Mesodermal cell (in vitro differentiated cells): Measurements from ENCODE around the gene KRT35.

ENCODE experiments used
- H3K27ac ChIP-seq: 2 replicates; pipeline ENCODE4 v1.7.0; 2013; ENCODE audit warnings: mild to moderate bottlenecking, low read depth, low read length, moderate library complexity; ENCODE audit not compliant: severe bottlenecking
- H3K36me3 ChIP-seq: 2 replicates; pipeline ENCODE4 v1.7.1; 2013; ENCODE audit warnings: mild to moderate bottlenecking, low read length, moderate library complexity; ENCODE audit not compliant: control insufficient read depth, insufficient read depth
- H3K4me1 ChIP-seq: one replicate; pipeline ENCODE4 v1.7.1; 2013; ENCODE audit warnings: mild to moderate bottlenecking, low read length; ENCODE audit not compliant: insufficient read depth, control insufficient read depth, poor library complexity, severe bottlenecking
- H3K4me3 ChIP-seq: 2 replicates; pipeline ENCODE4 v1.7.0; 2013; ENCODE audit warnings: low read length, control low read depth, mild to moderate bottlenecking; ENCODE audit not compliant: insufficient read depth, poor library complexity, severe bottlenecking; ENCODE audit errors: extremely low read depth
- H3K9me3 ChIP-seq: 2 replicates; pipeline ENCODE4 v1.7.1; 2013; ENCODE audit warnings: mild to moderate bottlenecking, low read length, moderate library complexity; ENCODE audit not compliant: control insufficient read depth
- WGBS, 2 experiments: methylation state at CpG; one replicate each; pipeline ENCODE4 v1.1.5; 2013; ENCODE audit warnings: missing lambda C conversion rate in 2 of 2; ENCODE audit not compliant: insufficient coverage in 2 of 2; 5-methylcytosine and 5-hydroxymethylcytosine counted together

KRT35 gene

DNA sequence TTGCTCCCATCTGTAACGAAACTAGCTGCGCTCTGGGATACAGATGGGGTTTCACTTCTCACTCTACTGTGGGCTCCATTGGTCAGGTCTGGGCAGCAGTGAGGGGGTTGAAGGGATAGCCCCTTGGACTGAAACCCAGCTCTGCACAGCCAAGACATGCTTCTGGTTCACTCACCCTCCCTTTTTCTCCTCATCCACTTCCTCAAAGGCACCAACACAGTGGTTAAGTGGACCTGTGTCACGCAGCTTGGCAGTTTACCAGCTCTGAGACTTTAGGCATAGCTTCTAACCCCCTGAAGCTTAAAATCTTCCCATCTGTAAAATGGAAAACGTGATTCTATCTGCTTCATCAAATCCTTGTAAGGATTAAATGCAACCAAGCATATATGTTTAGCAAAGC is 28.7 kb downstream of the KRT35 start:
- 75 to 100% methylated on average over 1 of the region's 4 CpGs for WGBS, 2 experiments
- no peak overlapping the region for H3K4me3 ChIP-seq

DNA sequence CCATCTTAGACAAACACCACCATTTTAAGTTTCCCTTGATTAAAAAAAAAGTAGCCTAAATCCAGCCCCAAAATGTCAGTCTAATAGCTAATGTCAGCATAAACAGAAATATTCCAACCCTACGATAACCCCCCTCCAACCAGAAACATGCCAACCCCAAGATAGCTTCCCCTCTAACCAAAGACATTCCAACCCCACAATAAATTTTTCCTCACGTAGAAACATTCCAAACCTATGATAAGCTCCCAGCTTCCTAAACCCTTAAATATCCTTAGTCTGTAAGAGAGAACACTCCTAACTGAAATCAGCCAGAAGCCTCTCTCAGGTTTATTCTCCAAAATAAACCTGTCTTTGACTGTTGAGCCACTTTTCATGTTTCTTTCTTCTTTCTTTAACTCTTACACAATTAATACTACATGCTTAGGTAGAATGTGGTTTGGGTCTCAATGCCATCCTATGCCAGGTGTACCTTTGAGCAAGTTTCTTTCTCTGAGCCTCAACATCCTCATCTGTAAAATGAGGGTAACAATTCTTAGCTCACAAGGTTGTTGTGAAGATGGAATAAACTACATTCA is 29.7 kb downstream of the KRT35 start:
- H3K4me1 ChIP-seq = no peaks in the 10 kb centered on the region
- no peaks in the 10 kb centered on the region for H3K36me3 ChIP-seq
- no peak overlapping the region for H3K27ac ChIP-seq
- WGBS, 2 experiments = 82 to 83% methylated on average over 1 to 2 of the region's 2 CpGs
- no peak overlapping the region for H3K4me3 ChIP-seq
- H3K9me3 ChIP-seq = peaks cover 4% of the 10 kb centered on the region

More for the DNA sequence above, 28.7 kb downstream of the KRT35 start:
- Histone ChIP-seq H3K36me3 (no peaks in the 10 kb centered on the region), H3K4me1 (no peaks in the 10 kb centered on the region), H3K9me3 (peaks cover 4% of the 10 kb centered on the region), H3K27ac (no peak overlapping the region)

DNA sequence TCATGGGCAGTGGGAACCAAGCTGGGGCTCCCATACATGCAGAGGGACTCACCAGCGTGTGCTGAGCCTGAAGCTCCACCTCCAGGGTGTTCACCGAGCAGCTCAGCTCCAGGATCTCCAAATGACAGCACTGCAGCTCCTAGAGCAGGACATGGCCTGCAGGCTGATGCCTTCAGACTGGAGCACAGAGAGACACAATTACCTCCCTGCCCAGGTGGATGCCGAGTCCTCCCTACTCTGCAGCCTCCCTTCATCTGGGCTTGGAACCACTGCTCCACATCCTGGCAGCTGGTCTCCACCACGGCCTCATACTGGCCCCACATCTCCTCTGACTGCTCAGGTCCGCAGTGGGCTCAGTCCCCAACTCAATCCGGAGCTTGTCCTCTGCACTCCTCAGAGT is 31.9 kb downstream of the KRT35 start:
- Histone ChIP-seq H3K9me3 (peaks cover 4% of the 10 kb centered on the region), H3K27ac (no peak overlapping the region), H3K4me1 (no peaks in the 10 kb centered on the region), H3K4me3 (no peak overlapping the region), H3K36me3 (no peaks in the 10 kb centered on the region)
- 93 to 94% methylated on average over 5 to 6 of the region's 6 CpGs for WGBS, 2 experiments

DNA sequence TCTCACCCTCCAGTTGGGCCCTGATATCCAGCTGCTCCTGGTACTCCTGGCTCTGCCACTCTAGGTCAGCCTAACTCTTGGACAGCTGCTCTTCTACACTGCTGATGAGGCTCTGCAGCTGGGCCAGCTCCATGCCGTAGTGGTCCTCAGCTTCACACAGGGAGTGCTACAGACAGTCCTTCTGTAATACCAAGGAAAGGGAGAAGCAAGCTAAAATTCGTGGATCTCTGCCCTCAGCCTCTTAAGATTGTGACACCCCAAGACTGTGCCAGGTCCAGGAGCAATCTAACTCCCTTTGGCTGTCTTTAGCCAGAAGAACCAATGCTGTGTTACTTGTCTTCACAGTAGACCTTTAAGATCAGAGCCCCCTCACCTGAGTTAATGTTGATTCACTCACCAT is 32.4 kb downstream of the KRT35 start:
- 65 to 80% methylated on average over 1 to 2 of the region's 2 CpGs for WGBS, 2 experiments
- no peak overlapping the region for H3K27ac ChIP-seq
- H3K4me1 ChIP-seq = no peaks in the 10 kb centered on the region
- H3K4me3 ChIP-seq = no peak overlapping the region
- H3K36me3 ChIP-seq = no peaks in the 10 kb centered on the region
- H3K9me3 ChIP-seq = peaks cover 4% of the 10 kb centered on the region

DNA sequence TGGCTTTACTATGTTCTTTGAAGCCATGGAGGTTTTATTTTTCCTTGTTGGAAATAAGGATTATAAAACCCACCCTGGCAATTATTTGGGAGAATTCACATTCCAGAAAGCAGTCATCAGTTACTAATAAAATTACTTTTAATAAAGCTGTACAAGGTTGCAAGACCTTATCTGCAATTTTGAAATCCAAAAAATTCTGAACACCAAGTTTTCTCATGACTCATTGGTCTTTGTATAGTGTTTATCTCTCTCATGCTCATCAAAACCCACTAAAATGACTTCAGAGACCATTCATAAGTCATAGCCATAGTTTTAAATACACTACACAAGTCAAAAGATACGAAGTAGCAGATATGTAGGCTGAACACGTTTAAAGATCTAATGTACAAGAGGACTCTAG is 34.1 kb downstream of the KRT35 start:
- Histone ChIP-seq H3K4me1 (no peaks in the 10 kb centered on the region), H3K36me3 (no peaks in the 10 kb centered on the region), H3K9me3 (peaks cover 4% of the 10 kb centered on the region), H3K4me3 (no peak overlapping the region), H3K27ac (no peak overlapping the region)
- no CpG with 5 or more reads among the region's 2 CpGs for WGBS, 2 experiments

DNA sequence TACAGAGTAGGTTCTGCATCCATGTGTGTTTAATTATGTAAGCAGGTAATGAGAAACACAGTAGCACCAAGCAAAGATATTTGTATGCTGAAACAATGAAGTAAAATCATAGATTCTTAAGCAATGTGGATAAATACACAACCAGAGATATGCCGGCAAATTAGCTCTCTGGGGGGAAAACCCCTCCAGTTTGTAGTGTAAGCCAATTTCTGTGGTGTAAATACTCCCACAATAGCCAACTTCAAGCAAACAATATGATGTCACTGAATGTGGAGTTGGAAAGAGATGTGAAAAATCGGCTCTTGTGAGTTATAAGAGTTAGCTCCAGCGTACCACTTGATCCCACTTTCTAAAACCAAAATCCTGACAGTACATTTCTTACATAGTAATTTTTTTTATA is 36.3 kb downstream of the KRT35 start:
- no peak overlapping the region for H3K27ac ChIP-seq
- H3K9me3 ChIP-seq = no peaks in the 10 kb centered on the region
- no peaks in the 10 kb centered on the region for H3K36me3 ChIP-seq
- WGBS, 2 experiments = no CpG with 5 or more reads among the region's 3 CpGs
- H3K4me3 ChIP-seq = no peak overlapping the region
- no peaks in the 10 kb centered on the region for H3K4me1 ChIP-seq

DNA sequence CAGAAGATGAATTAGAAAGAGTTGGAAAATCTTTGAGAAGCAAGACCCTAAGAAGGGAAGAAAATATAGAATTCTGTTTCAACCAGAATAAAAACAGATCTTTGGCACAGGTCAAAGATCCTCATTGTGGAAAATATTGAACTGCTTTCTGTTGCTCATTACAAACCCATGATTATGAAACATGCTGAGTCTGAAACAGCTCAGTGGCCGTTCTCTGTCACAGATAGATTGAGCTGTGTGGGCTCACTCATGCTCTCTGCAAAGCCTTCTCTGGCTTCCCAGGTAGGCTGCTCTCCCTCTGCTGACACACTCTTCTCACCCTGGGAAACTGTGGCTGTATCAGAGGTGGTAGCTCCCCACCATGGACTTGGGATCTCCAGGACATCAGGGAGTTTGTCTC is 36.8 kb downstream of the KRT35 start:
- no peaks in the 10 kb centered on the region for H3K36me3 ChIP-seq
- WGBS, 2 experiments = 71% methylated on average over 1 of the region's 1 CpG; no CpG with 5 or more reads in 1 of the 2 experiments
- no peak overlapping the region for H3K4me3 ChIP-seq
- H3K27ac ChIP-seq = no peak overlapping the region
- H3K9me3 ChIP-seq = no peaks in the 10 kb centered on the region
- H3K4me1 ChIP-seq = no peaks in the 10 kb centered on the region

DNA sequence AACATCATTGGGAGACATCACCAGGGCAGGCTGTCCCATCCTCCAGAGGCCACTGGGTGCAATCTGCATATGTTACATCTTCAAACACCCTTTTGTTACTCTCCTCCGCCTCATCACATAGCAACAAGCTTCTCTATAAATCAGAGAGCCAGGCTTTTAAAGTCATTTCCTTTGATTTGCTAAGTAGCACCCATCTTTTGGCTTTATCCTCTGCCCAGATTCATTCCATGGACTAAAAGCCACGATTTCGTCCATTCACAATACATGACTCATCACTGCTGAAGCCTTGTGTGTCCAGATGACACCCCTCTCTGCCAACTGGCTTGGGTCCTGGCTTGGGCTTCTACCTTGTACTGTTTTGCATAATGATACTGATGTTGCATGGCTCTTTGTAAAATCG is 38.2 kb downstream of the KRT35 start:
- Histone ChIP-seq H3K4me3 (no peak overlapping the region), H3K27ac (no peak overlapping the region)
- WGBS, 2 experiments = 93 to 100% methylated on average over 1 to 3 of the region's 4 CpGs

DNA sequence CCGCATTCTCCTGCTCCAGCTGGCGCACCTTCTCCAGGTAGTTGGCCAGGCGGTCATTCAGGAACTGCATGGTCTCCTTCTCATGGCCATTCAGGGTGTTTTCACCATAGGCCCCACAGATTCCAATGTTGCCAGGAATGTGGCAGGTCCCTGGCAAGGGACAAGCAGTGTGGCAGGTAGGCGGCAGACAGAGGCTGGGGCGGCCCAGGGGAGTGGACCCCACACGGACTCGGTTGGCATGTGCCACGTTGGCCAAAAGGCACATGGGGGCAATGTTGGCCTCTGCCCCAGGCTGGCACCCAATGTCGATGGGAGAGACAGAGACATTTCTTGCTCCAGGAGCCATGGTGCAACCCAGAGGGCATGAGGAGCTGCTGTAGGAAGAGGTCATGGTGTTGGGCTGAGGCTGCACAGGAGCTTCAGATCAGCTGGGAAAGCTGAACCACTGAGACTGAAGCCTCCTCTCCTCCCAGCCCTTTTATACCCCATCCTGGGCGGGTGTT is 40.4 kb downstream of the KRT35 start, which contains the start of gene KRT38:
Gene KRT38 (minus strand): TSS at position 453 of the 503 bp plus-strand sequence. CDS start 62 bp downstream, at position 391.
- Histone ChIP-seq H3K4me3 (no peak within 1 kb of the TSS), H3K4me1 (no peaks in the 10 kb centered on the region), H3K27ac (no peak within 1 kb of the TSS), H3K9me3 (no peaks in the 10 kb centered on the region), H3K36me3 (no peaks in the 10 kb centered on the region)
- 93 to 95% methylated on average over 9 of the region's 10 CpGs for WGBS, 2 experiments

More for the DNA sequence above, 38.2 kb downstream of the KRT35 start:
- no peaks in the 10 kb centered on the region for H3K36me3 ChIP-seq
- no peaks in the 10 kb centered on the region for H3K9me3 ChIP-seq
- no peaks in the 10 kb centered on the region for H3K4me1 ChIP-seq

DNA sequence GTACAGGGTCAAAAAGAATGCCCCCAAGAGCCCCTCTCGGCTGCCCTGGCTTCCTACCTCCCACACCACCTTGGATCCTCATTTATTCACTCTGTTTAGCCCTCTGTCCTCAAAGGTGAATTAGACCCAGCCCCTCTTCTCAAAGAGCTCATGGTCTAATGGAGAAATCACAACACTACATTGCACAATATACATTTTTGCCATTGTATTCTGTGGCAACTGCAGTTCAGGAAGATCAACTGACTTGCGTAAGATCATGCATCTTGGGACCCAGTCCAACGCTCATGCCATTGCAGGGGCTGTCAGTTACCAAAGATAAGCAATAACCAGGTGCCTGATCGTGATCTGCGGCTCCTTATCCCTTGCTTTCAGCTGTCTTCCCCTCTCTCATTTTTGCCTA is 41.6 kb downstream of the KRT35 start:
- no peaks in the 10 kb centered on the region for H3K4me1 ChIP-seq
- 72 to 90% methylated on average over 4 to 5 of the region's 5 CpGs for WGBS, 2 experiments
- H3K9me3 ChIP-seq = no peaks in the 10 kb centered on the region
- H3K27ac ChIP-seq = no peak overlapping the region
- no peak overlapping the region for H3K4me3 ChIP-seq
- no peaks in the 10 kb centered on the region for H3K36me3 ChIP-seq

DNA sequence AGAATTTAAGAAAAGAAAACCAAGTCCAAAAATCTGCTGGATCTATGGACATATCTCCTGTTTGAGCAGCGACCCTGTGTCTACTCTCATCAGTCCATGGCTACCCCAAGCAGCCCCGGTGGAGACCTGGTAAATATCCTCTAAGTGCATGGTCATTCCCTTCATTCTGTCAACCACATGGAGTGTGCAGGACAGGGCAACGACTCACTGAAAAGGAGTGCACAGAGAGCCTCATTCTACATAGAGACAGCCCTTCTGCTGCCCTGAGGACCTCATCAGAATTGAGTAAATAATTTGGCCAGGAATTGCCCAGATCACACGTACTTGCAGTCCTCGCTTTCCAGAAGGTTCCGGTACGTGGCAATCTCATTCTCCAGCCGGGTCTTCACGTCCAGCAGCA is 43.2 kb downstream of the KRT35 start:
- Histone ChIP-seq H3K4me3 (no peak overlapping the region), H3K9me3 (no peaks in the 10 kb centered on the region), H3K36me3 (no peaks in the 10 kb centered on the region), H3K27ac (no peak overlapping the region), H3K4me1 (no peaks in the 10 kb centered on the region)
- 81 to 90% methylated on average over 6 to 9 of the region's 9 CpGs for WGBS, 2 experiments
